Measurements from ENCODE around the gene RAB20.
"Not testable (repeated sequence)": the region's sequence is repeated elsewhere in the genome, so short reads cannot be mapped to it uniquely, and the experiment has no call there.

RAB20 gene

GRCh38 chr13:110492679-110493593 is 68.6 kb downstream of the RAB20 start:
- Histone ChIP-seq H3K9me3 (no peaks in the 10 kb centered on the region), H3K27me3 (no peaks in the 10 kb centered on the region), H3K36me3 (peaks cover 85 to 99% (median 91%) of the 10 kb centered on the region in 3 donors), H3K4me1 (peaks cover 0 to 18% (median 6%) of the 10 kb centered on the region in 4 donors), H3K27ac (peak overlapping the region; percentile 55 to 65), H3K4me3 (no peak overlapping the region)
- TF ChIP-seq, protein P1, sequence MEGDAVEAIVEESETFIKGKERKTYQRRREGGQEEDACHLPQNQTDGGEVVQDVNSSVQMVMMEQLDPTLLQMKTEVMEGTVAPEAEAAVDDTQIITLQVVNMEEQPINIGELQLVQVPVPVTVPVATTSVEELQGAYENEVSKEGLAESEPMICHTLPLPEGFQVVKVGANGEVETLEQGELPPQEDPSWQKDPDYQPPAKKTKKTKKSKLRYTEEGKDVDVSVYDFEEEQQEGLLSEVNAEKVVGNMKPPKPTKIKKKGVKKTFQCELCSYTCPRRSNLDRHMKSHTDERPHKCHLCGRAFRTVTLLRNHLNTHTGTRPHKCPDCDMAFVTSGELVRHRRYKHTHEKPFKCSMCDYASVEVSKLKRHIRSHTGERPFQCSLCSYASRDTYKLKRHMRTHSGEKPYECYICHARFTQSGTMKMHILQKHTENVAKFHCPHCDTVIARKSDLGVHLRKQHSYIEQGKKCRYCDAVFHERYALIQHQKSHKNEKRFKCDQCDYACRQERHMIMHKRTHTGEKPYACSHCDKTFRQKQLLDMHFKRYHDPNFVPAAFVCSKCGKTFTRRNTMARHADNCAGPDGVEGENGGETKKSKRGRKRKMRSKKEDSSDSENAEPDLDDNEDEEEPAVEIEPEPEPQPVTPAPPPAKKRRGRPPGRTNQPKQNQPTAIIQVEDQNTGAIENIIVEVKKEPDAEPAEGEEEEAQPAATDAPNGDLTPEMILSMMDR (IDR thresholded peaks at IDR 0.05) = no peak
- DNase-seq = no peak
- intact Hi-C loops (cut with DNase I; ENCODE audit: low total_unique reads) = no loop called here

GRCh38 chr13:110491869-110492678 is 69.4 kb downstream of the RAB20 start:
- Histone ChIP-seq H3K4me1 (peaks cover 0 to 18% (median 6%) of the 10 kb centered on the region in 4 donors), H3K4me3 (no peak overlapping the region), H3K27me3 (no peaks in the 10 kb centered on the region), H3K9me3 (no peaks in the 10 kb centered on the region), H3K27ac (peak overlapping the region in 1 of 2 donors; percentile 55), H3K36me3 (peaks cover 89 to 99% (median 91%) of the 10 kb centered on the region in 3 donors)
- DNase-seq = no peak
- intact Hi-C loops (cut with DNase I; ENCODE audit: low total_unique reads) = no loop called here
- TF ChIP-seq, protein P1 (IDR thresholded peaks at IDR 0.05) = no peak

DNA sequence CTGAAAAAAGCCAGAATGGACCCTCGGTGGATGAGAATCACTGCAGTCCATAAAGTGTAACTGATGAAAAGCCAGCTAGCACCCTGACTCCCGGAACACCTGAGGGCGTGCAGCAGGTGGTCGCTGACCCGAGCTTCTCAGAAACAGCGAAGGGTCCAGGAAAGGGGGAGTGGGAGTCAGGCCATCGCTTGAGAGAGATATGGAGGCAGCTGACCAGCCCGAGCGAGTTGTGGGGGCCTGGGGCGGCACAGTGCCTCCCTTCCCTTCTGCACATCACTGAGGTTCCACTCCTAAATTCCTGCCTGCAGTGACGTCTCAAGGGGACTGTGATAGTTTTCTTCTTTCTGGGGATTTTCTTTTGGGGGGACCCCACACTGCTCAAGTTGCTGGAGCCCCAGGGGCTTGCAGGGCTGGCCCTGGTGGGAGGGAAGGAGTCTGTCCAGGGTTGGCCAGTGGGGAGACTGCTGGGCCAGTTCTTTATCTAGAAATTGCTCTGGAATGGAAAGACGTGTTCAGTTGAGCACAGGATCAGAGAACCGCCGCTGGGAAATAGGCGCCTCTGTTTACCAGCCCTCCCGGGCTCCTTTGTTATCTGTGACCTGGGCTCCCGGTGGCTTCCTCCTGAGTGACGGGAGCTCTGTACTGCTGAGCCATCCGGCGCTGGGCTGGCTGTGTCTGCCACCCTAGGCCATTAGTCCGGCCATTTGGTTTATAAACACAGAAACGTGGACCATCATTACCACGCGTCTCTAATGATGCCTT is 71.3 kb downstream of the RAB20 start:
- peaks cover 85 to 98% (median 89%) of the 10 kb centered on the region in 3 donors for H3K36me3 ChIP-seq

GRCh38 chr13:110486880-110487279 is 74.6 kb downstream of the RAB20 start:
- Histone ChIP-seq H3K36me3 (peaks cover 95 to 99% (median 95%) of the 10 kb centered on the region in 3 donors), H3K27ac (peak overlapping the region in 1 of 2 donors; percentile 6)
- H3K4me3 ChIP-seq; DNase-seq; intact Hi-C loops (cut with DNase I; ENCODE audit: low total_unique reads); H3K27me3 ChIP-seq; H3K4me1 ChIP-seq; H3K9me3 ChIP-seq: not testable (repeated sequence)

More for the DNA sequence above, 71.3 kb downstream of the RAB20 start:
- TF ChIP-seq, protein P1 (IDR thresholded peaks at IDR 0.05) = no peak
- no peaks in the 10 kb centered on the region for H3K27me3 ChIP-seq
- no peaks in the 10 kb centered on the region for H3K9me3 ChIP-seq
- H3K4me3 ChIP-seq = no peak overlapping the region
- intact Hi-C loops (cut with DNase I; ENCODE audit: low total_unique reads) = no loop called here
- DNase-seq = no peak
- H3K27ac ChIP-seq = peak overlapping the region in 1 of 2 donors; percentile 35
- H3K4me1 ChIP-seq = peaks cover 0 to 18% (median 6%) of the 10 kb centered on the region in 4 donors

GRCh38 chr13:110486061-110486715 is 75.3 kb downstream of the RAB20 start:
- intact Hi-C loops (cut with DNase I; ENCODE audit: low total_unique reads) = no loop called here
- no peak overlapping the region for H3K4me3 ChIP-seq
- no peaks in the 10 kb centered on the region for H3K9me3 ChIP-seq
- H3K27ac ChIP-seq = peak overlapping the region; percentile 29 to 73
- H3K27me3 ChIP-seq = no peaks in the 10 kb centered on the region
- H3K36me3 ChIP-seq = peaks cover 88 to 94% (median 91%) of the 10 kb centered on the region in 3 donors
- TF ChIP-seq, protein P1 (IDR thresholded peaks at IDR 0.05) = no peak
- no peak for DNase-seq
- no peaks in the 10 kb centered on the region for H3K4me1 ChIP-seq

All from tibial artery (tissue), 4 donors.